ENCODE results near the gene HEPACAM2. TPM values are rescaled to one million over a fixed set of nuclear protein-coding genes. Genes with fewer than 3 reads are reported as not detected.
A peak's percentile ranks its signal among the peaks of the same experiment; 100 is the strongest.

HEPACAM2 gene
- total RNA-seq (2014; rRNA removed; shearing (Covaris generic)) = not detected in 2 replicates
- not detected in 2 replicates for polyA plus RNA-seq (2014; cell fraction: nucleus; rRNA removed)

DNA sequence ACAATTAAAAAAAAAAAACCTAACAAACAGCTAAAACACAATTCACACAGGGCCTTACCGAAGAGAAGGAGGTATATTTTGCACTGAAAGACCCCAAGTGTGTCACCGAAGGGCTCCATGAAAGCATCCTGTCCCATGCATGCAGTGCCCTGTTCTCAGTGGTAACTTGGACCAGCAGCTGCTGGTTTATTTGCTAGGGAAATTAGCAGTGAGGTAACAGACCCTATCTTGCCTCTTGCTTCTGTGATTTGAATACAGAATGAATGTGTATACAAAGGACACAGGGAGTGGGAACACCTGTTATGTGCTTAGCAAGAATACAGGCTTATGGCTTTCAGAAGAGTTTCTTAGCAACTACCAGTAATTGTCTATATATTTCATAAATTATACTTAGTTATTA is at the start of gene HEPACAM2:
Gene HEPACAM2 (minus strand): TSS at position 160 of the 400 bp plus-strand sequence.
- DNase-seq (ENCODE audit: extremely low read depth, low read depth) = no peak

DNA sequence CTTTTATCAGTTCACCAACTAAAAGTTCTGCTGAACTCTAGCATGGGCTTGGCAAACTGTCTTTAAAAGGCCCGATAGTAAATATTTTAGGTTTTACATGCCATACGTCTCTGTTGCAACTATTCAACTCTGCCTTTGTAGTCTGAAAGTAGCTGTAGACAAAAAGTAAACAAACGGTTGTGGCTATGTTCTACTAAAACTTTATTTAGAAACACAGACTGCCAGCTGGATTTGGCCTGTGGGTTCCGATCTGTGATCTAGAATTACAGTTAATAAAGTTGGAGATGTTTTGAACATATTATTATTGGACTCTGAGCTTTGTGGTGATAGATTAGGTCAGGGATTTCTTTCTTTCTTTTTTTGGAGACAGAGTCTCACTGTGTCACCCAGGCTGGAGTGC is 39.0 kb upstream of the HEPACAM2 start:
- DNase-seq (ENCODE audit: extremely low read depth, low read depth) = no peak

DNA sequence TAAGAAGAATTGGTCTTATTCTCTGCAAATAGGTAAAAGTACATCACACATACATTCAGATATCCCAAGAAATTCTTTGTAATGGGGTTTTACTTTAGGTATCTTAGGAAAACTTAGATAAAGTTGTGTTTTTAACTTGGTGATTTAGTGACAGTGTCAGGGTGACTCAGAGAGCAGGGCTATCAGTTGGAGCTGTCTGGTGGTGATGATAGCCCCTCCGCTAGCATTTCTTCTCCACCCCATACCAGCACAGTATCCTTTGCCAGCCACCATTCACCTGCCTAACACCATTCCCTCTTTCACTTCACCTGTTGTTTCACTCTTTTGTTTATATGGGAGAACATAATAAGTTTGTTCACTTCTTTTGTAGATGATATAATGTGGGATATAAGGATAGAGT is 36.3 kb upstream of the HEPACAM2 start:
- DNase-seq (ENCODE audit: extremely low read depth, low read depth) = no peak

DNA sequence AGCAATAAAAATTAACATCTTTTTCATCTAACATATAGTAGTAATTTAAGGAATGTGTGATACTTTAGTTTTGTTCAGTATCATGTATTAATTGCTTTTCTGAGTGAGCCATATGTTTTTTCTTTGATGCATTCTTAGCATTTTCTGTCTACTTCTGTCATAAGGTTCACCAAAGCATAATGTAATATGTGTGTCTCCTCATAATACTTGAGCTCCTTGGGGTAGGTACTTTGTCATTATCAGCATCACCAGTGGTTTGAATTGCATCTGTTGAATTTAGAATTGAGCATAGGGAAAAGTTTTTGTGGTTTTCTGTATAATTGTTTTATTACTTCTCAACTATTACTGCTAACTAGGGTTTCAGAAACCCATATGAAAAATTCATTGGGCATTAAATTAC is 32.4 kb upstream of the HEPACAM2 start:
- DNase-seq (ENCODE audit: extremely low read depth, low read depth) = no peak

DNA sequence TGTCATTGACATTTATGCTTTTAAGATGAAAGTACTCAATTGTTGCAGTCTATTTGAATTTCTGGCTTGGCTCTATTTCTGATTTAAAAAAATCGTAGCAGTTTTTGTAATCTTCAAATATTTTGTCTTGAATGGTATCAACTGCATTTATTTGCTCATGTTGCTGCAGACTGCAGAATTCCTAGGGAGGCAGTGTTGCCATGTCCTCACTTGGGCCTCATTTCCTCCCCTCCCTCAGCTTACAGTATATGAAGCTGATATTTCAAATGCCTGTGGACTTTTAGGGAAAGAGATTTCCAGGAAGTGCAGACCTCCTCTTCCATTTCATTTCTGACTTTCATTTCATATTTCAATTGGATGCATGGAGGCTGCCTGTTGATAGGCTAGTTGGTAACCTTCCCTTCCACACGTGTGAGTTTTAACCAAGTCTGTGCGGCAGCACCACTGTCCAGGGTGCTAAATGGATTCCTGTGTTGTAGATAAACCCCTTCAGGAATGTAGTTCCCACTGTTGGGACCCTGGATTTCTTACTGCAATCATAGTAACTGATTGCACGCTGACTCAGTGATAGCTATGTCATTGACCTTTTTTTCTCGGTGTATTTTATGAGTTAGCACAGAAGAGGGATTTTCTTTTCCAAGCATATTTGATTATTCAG is 23.4 kb upstream of the HEPACAM2 start:
- no peak for DNase-seq (ENCODE audit: extremely low read depth, low read depth)

DNA sequence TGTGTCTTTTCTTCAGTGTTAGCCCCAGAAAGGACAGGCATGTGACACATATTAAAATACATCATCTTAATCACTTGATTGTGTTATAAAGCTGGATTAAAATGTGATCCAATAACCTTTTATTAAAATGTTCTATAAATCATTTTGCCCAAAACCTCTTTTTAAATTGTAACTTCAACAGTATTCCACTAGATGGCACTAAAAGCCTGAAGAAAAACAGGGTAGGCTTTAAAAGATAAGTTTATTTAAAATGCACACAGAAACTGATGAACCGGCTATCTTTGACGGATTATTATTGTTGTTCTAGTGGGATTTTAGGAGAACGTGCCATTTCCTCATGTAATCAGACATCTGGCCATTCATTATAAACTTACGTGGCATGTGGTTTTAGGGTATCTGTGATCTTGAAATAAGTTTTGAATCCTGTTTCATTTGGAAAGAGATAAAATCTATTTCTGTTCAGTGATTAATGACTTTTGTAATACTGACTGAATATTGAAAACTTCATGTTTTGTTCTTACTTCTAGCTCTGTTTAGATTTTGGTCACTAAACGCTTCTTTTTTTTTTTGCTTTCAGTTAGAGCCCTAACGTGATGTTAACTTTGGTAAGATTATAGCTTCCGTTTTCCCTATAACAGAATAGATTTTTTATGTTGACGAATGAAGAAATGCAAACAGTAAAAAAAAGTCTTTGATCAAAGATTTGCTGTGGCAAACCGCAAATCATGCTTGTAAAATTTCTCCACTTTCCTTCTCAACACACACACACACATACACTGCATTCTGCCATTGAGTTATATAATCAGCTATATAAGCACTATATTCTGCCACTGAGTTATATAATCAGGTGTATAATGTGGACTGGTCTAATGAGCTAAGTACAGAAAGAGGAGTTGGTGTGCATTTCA is 19.5 kb upstream of the HEPACAM2 start:
- DNase-seq (ENCODE audit: extremely low read depth, low read depth) = peak; percentile 22

DNA sequence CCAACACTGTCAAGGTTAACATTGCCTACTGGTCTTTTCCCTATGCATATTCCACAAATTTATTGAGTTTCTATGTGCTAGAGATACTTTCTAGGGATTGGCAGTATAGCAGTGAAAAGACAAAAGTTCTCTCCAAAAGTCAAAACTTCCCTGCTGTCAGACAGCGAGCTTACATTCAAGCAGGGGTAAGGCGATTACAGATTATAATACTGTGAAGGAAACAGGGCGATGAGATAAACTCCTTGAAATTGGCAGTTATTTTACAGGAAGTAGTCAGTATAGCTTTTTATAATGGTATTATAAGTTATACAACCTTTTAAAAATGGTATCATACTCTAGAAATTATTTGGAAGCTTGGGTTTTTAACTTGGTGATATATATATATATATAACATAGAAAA is 15.8 kb upstream of the HEPACAM2 start:
- no peak for DNase-seq (ENCODE audit: extremely low read depth, low read depth)

DNA sequence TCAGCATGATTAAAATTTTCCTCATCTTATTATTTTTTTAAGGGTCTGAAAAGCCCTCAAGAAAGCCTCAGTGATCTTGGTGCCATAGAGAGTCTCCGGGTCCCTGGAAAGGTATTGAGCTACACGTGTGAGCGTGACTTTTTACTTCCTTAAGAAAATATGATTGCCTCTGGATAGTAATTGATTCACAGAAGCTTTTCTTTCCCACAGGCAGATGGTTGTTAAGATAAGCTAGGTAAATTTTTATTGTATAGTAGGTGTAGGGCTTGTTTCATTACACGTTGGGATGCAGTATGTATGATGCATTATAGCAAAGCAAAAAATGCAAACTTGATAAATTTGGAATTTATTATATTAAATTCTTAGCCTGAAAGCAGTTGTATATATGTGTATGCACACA is 13.6 kb upstream of the HEPACAM2 start:
- DNase-seq (ENCODE audit: extremely low read depth, low read depth) = no peak

DNA sequence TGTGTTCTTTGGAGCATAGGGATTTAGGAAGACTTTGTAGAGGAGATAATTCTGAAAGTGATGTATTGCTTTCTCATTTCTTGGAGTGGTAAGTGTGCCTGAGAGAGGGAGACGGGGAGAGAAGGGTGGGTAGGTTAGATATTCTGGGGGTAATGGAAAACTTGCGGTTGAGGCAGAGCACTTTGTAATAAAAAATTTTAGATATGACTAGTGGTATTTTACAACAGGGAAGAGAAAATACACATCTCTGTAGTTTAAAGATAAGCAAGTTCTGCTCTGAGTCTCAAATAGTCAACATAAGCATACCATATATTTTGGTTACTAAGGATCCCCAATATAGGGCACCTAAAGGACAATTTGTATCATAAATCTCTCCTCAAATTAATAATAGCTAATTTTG is 12.5 kb upstream of the HEPACAM2 start:
- DNase-seq (ENCODE audit: extremely low read depth, low read depth) = no peak

DNA sequence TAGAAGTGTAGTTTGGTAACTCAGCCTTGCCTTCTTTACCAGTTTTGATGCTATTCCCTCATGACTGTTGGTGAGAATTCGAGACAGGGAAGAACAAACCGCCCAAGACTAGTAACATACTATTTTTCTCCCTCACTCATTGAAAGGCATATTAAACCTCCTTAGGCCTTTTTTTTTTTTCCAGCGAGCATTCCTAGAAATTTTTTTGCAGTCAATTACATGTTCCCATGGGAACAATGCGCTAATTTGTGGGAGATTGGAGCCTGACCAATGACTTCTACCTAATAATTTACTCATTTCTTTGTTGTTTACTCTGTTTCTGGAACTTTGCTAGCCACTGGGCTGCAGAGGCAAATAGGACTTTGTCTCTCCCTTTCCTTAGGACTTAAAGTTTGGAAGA is 11.9 kb upstream of the HEPACAM2 start:
- no peak for DNase-seq (ENCODE audit: extremely low read depth, low read depth)

DNA sequence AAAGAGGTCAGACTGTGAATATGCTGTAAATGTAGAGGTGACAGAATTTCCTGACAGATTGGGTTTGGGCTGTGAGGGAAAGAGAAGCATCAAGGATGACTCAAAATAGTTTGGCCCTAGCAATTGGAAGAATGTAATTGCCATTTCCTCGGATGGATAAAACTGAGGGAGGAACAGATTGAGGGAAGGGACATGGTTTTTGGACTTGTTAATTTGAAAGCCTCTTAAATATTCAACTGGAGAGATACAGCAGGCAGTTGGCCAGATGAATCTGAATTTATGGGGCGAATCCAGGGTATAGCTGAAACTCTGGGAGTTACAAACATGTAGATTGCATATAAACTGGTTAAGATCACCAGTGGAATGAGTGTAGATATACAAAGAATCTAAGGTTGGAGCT is 9.3 kb upstream of the HEPACAM2 start:
- no peak for DNase-seq (ENCODE audit: extremely low read depth, low read depth)

DNA sequence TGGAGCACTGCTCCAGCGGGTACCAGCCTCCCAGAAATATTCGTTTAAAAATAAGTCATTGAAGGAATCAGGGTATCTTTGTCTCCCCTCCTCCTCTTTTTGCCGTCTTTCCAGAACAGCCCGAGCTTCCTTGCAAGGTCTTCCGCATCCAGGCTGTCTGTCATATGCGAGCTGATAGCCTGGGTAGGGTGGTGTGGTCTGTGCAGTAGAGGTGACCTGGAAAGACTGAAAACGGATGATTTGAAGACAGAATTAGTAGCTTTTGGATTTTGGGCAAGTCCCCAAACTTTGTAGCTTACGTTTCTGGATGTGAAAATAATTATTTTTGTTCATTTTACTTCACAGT is 6.4 kb upstream of the HEPACAM2 start:
- DNase-seq (ENCODE audit: extremely low read depth, low read depth) = no peak

DNA sequence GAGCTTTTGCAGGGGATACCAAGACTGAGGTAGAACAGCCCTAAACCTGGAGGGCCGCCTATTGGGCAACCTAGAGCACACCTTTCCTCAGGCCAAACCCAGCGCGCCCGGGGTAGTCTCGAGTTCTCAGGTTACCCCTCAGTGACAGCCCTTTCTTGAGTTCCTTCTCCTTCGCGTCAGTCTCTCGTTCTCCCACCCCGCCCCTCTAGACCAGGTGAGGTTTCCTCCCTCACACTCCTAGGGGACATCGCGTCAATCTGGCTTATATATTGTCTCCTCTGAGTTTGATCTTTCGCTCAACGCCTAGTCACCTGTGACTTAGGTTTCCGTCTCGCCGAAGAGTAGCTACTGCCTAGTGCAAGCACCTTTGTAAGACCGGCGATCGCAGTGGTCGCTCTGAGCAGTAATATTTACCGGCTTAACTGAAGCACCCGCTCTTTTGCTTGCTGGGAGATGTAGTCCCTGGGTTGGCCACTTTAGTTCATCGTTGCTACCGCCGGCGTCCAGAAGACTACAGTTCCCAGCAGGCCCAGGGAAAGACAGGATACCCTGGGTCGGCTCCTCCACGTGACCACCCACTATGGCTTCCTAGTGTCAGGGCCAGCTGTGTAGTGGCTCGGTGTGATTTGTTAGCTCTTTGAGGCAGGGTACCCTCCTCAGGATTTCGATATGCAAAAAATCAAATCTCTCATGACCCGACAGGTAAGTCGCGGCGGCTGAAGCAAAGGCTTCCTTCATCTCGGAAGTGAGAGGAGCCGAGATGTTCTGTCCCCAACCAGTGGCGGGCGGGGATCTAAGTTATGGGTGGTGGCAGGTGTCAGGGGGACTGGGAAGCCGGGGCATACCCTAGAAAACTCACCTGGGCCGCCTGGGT is 5.8 kb upstream of the HEPACAM2 start, which contains the start of gene VPS50:
Gene VPS50 (plus strand): TSS at position 568 of the 874 bp plus-strand sequence. CDS start 102 bp downstream, at position 670.
- peak; percentile 92 for DNase-seq (ENCODE audit: extremely low read depth, low read depth)

DNA sequence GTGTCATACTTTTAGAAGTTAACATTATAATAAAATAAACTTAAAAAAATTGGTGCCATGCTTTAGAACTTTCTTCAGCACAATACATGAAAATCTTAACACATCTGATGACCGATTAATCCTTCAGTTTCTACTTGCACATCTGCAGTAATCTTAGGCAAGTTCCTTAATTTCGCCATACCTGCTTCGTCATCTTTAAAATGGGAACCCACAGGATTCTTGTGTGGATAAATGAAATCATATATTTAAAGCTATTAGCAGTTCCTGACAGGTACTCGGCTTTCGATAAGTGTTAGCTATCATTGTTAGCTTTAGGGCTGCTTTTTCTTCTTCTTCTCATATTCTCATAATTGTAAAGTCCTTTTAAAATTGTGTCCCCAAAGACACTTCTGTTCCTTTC is 5.0 kb upstream of the HEPACAM2 start:
- no peak for DNase-seq (ENCODE audit: extremely low read depth, low read depth)

DNA sequence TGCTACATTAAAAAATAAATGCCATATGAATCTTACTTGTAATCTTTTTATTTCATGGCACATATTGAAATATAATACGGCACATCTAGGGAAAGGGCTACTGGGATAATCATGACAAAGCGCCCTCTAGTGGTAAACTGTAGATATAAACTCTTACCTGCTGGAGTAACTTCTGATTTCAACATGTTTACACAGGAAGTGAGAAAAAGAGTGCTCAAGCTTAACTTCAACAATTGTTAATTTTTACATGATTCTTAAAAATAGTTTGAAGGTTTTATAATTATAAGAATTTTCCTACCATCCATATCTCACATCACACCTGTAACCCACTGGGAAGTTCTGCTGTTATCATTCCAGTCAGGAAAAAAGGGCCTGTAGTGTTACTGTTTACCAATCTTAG is 2.0 kb upstream of the HEPACAM2 start:
- peak; percentile 47 for DNase-seq (ENCODE audit: extremely low read depth, low read depth)

DNA sequence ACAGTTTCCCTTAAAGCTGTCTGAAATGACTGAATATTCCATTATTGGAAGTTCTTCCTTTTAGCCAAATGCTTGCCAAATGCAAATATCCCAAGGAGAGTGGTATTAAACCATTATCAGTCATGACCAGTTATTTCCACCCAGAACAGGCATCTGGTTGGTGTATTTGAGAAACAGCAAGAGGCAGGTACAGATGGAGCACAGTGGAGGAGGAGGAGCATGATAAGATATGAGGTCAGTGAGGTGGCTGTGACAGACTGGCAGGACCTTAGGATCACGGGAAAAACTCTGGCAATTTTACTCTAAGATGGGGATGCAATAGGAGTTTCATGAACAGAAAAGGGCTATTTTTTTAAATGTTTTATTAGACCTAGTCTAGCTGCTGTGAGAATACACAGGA is 6.4 kb downstream of the HEPACAM2 start:
- no peak for DNase-seq (ENCODE audit: extremely low read depth, low read depth)

DNA sequence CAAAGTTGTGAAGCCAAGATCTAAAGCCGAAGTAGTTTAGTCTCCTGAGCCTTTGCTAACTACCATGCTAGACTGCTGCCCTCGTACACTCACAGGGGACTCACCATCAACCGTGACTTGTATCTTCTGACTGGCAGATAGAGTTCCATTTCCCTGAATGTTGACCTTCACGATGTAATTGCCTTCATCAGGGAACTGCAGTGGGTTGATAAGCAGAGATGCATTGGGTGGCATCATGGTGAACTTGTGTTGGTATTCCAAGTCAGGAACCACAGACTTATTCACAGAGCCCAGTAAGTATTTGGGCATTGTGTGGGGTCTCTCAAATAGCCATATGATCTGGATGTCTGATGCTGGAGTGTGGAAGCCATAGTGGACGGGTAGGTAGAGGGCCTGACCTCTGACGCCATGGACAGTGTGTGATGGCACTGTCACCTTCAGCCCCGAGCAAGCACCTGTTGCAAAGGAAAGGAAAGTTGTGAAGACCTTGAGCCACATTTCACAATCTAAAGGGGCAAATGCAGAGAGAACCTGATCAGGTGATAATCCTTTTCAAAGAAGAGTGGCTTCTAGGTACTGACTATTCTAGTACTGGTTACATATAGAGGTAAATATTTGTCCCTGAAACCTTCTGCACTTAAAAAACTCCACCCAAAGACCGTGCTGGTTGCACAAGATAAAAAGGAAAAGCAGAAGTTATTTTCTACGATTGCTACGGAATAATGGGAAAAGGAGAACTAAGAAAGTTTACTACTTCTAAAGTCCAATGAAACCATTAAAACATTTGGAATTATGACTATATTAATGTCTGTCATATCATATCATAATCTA is 7.1 kb downstream of the HEPACAM2 start:
- no peak for DNase-seq (ENCODE audit: extremely low read depth, low read depth)

DNA sequence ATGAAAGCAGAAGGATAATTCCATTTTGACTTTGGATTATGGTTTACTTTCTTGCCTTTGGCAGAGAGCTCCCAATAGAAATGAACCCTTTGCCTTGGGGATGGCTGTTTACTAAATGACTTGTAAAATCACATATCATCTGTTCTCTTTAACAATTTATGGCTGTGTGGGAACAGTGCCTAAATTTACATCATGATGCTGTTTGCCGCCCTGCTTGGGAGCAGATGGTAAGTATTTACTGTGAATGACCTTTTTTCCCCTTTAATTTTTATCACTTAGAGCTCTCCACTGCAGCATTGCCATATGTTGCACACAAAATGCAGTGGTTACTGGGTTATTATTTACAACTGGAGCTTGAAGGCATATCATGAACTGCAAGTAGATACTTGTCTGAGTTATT is 13.4 kb downstream of the HEPACAM2 start:
- no peak for DNase-seq (ENCODE audit: extremely low read depth, low read depth)

DNA sequence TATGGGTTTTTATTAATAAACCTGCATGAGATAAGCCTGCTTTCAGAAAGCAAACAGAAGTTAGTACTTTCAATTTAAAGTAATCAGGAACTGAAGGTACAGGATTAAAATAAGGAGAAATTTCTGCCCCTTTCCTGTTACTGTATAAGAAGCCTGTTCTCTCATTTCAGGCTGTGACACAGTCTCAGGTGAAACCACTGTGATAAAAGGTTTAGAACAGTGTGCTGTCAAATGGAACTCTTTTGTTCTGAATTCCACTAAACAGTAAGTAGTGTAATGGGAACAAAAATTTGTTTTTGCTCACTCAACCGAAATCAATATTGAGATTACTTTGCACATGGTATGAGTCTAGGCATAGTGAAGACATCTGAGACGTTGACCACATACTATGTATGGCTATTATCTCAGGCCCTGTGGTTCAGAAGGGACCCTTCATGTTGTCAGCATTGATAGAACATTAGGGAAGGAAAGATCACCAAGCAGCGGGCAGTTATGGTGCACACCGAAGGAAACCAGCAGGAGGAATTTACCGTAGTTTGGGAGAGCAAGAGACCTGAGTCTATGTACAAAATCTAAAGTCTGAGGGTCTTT is 14.9 kb downstream of the HEPACAM2 start:
- DNase-seq (ENCODE audit: extremely low read depth, low read depth) = no peak

DNA sequence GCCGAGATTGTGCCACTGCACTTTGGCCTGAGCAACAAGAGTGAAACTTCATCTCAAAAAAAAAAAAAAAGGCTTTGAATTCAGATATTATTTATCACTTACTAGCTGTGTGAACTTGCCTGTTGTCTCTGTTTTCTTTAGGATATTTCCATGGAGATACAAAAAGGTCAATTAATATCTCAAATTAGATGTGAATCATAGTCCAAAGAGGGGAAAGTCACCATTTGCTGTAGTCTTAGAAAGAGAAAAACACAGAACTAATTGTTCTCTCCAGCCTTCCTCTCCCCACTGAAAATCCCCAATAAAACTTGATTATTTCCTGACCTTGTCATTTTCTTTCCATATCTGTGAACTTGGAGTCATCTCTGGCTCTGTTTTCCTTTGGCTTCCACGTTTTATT is 21.2 kb downstream of the HEPACAM2 start:
- DNase-seq (ENCODE audit: extremely low read depth, low read depth) = no peak

Measured in NCI-H460 (cell line).